OCI-LY1 (cell line): ENCODE data around the gene FBXW8.

ENCODE experiments used
- CTCF ChIP-seq: fragments of 200-600 bp; sonication (generic), shearing (Covaris generic); IDR thresholded peaks from 2 replicates; pipeline ENCODE4 v1.5.1; 2017; ENCODE audit warnings: mild to moderate bottlenecking, antibody characterized with exemption, low read length, moderate library complexity, mixed read lengths
- EZH2 ChIP-seq: fragments of 200-600 bp; sonication (generic), shearing (Covaris generic); IDR thresholded peaks from 2 replicates; pipeline ENCODE4 v1.8.0; 2017; ENCODE audit warnings: borderline replicate concordance, mixed run types, mild to moderate bottlenecking, antibody characterized with exemption, low read length, moderate library complexity, mixed read lengths

GRCh38 chr12:116915326-116915725, 4.6 kb downstream of the FBXW8 start:
- no peak for TF ChIP-seq EZH2
- TF ChIP-seq CTCF = no peak
